ENCODE measurements around the gene LNX2.

- TF ChIP-seq EZH2phosphoT487 (IDR thresholded peaks at IDR 0.05; ENCODE audit: borderline replicate concordance, low read depth, low read length) (no peak), CTCF (conservative IDR thresholded peaks at IDR 0.05; ENCODE audit: low read length) (no peak)
Observed at GRCh38 chr13:27654059-27654458, 33.7 kb upstream of the LNX2 start.

Measured in OCI-LY7 (cell line).